ENCODE data around the gene ROR1.

GRCh38 chr1:64006276-64007051 is 232.6 kb downstream of the ROR1 start:
- TF ChIP-seq, protein P1, sequence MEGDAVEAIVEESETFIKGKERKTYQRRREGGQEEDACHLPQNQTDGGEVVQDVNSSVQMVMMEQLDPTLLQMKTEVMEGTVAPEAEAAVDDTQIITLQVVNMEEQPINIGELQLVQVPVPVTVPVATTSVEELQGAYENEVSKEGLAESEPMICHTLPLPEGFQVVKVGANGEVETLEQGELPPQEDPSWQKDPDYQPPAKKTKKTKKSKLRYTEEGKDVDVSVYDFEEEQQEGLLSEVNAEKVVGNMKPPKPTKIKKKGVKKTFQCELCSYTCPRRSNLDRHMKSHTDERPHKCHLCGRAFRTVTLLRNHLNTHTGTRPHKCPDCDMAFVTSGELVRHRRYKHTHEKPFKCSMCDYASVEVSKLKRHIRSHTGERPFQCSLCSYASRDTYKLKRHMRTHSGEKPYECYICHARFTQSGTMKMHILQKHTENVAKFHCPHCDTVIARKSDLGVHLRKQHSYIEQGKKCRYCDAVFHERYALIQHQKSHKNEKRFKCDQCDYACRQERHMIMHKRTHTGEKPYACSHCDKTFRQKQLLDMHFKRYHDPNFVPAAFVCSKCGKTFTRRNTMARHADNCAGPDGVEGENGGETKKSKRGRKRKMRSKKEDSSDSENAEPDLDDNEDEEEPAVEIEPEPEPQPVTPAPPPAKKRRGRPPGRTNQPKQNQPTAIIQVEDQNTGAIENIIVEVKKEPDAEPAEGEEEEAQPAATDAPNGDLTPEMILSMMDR (IDR thresholded peaks at IDR 0.05; ENCODE audit: extremely low read depth in 1 of 2, insufficient read depth in 1 of 2, low read depth in 1 of 2, low read length in 2 of 2): no peak
- TF ChIP-seq EZH2 (IDR thresholded peaks at IDR 0.05; ENCODE audit: borderline replicate concordance, low read depth, low read length, severe bottlenecking): no peak
- peak; percentile 74 for TF ChIP-seq GATA2 (IDR thresholded peaks at IDR 0.05; ENCODE audit: insufficient read depth, insufficient read length, low read depth, low read length)

All from endothelial cell of umbilical vein (primary cell).